Ureter (tissue), 1 donor: ENCODE results near the gene DUS2. TPM values are rescaled to one million over a fixed set of nuclear protein-coding genes. Genes with fewer than 3 reads are reported as not detected.

ENCODE experiments used
- DNase-seq: peaks from one replicate; pipeline ENCODE4 v3.0.0-alpha.2; 2020; ENCODE audit warnings: low spot score
- total RNA-seq: library from RNA; stranded (reverse); gene quantifications from one replicate; pipeline ENCODE4 v1.2.4, GENCODE V29; 2023
- donor health status: DM: yes; HTN: yes; CAD: no.

DUS2 gene
- total RNA-seq, 1 donor from 2014 or later = 26.6 TPM

- DNase-seq = no peak
These were observed 23.0 kb downstream of the DUS2 start for GRCh38 chr16:68046106-68046505.

- no peak for DNase-seq
These were observed 24.9 kb downstream of the DUS2 start for GRCh38 chr16:68047987-68048386.

- DNase-seq = no peak
These were observed 26.4 kb downstream of the DUS2 start for GRCh38 chr16:68049449-68049848.

- no peak for DNase-seq
These were observed 32.3 kb downstream of the DUS2 start for GRCh38 chr16:68055395-68055794.

GRCh38 chr16:68059804-68060203 is 36.7 kb downstream of the DUS2 start:
- no peak for DNase-seq

GRCh38 chr16:68061396-68061795 is 38.3 kb downstream of the DUS2 start:
- DNase-seq = no peak

- no peak for DNase-seq
These were observed 39.9 kb downstream of the DUS2 start for GRCh38 chr16:68062910-68063393.

GRCh38 chr16:68064791-68065365 is 41.8 kb downstream of the DUS2 start:
- DNase-seq = peak; percentile 82

GRCh38 chr16:68065716-68066305 is 42.7 kb downstream of the DUS2 start:
- no peak for DNase-seq

GRCh38 chr16:68066763-68067162 is 43.7 kb downstream of the DUS2 start:
- no peak for DNase-seq

- no peak for DNase-seq
These were observed 45.8 kb downstream of the DUS2 start for GRCh38 chr16:68068926-68069325.

GRCh38 chr16:68069511-68070248 is 46.6 kb downstream of the DUS2 start:
- DNase-seq = no peak

GRCh38 chr16:68070249-68070730 is 47.2 kb downstream of the DUS2 start:
- no peak for DNase-seq

GRCh38 chr16:68070806-68071517 is 47.9 kb downstream of the DUS2 start:
- no peak for DNase-seq

GRCh38 chr16:68071518-68071901 is 48.4 kb downstream of the DUS2 start:
- no peak for DNase-seq

- DNase-seq = peak; percentile 68
These were observed 49.1 kb downstream of the DUS2 start for GRCh38 chr16:68072038-68072695.

- DNase-seq = no peak
These were observed 51.0 kb downstream of the DUS2 start for GRCh38 chr16:68073902-68074760.

- DNase-seq = no peak
These were observed 51.9 kb downstream of the DUS2 start for GRCh38 chr16:68074850-68075555.

GRCh38 chr16:68075980-68076379 is 52.9 kb downstream of the DUS2 start:
- DNase-seq = no peak

- DNase-seq = no peak
These were observed 53.5 kb downstream of the DUS2 start for GRCh38 chr16:68076560-68076959.
